Loucy (cell line): ENCODE results near the gene ADARB2.

Source experiments
- H2AFZ ChIP-seq: fragments of 200-600 bp; sonication (generic); 2 replicates; pipeline ENCODE4 v1.6.0; 2016; ENCODE audit warnings: antibody characterized with exemption, mild to moderate bottlenecking, low read length, moderate library complexity
- H3F3A ChIP-seq: fragments of 200-600 bp; 2 replicates; pipeline ENCODE4 v1.6.0; 2016; ENCODE audit warnings: antibody characterized with exemption, low read depth, mild to moderate bottlenecking
- H3K27me3 ChIP-seq: fragments of 200-600 bp; sonication (generic); 2 replicates; pipeline ENCODE4 v1.6.1; 2014; ENCODE audit warnings: low read length, mild to moderate bottlenecking; ENCODE audit not compliant: insufficient read depth, poor library complexity, severe bottlenecking
- H3K36me3 ChIP-seq: fragments of 200-600 bp; sonication (generic); 2 replicates; pipeline ENCODE4 v1.6.1; 2016; ENCODE audit warnings: low read length; ENCODE audit not compliant: insufficient read depth
- H3K4me1 ChIP-seq: fragments of 200-600 bp; sonication (generic); 2 replicates; pipeline ENCODE4 v1.5.1; 2014; ENCODE audit warnings: low read length, mild to moderate bottlenecking; ENCODE audit not compliant: insufficient read depth, poor library complexity, severe bottlenecking
- H3K4me2 ChIP-seq: fragments of 200-600 bp; sonication (generic); 2 replicates; pipeline ENCODE4 v1.6.0; 2014; ENCODE audit warnings: antibody characterized with exemption, low read length, low read depth, mild to moderate bottlenecking; ENCODE audit not compliant: poor library complexity, severe bottlenecking
- H3K4me3 ChIP-seq: fragments of 200-600 bp; sonication (generic); 2 replicates; pipeline ENCODE4 v1.5.1; 2014; ENCODE audit warnings: low read length, mild to moderate bottlenecking, mixed read lengths; ENCODE audit not compliant: poor library complexity, severe bottlenecking
- H3K79me2 ChIP-seq: fragments of 200-600 bp; sonication (generic); 2 replicates; pipeline ENCODE4 v1.6.1; 2014; ENCODE audit warnings: low read length; ENCODE audit not compliant: insufficient read depth
- H3K9ac ChIP-seq: fragments of 200-600 bp; sonication (generic); 2 replicates; pipeline ENCODE4 v1.6.0; 2014; ENCODE audit warnings: mild to moderate bottlenecking, low read depth, low read length, moderate library complexity; ENCODE audit not compliant: poor library complexity, severe bottlenecking
- H3K9me2 ChIP-seq: fragments of 200-600 bp; sonication (generic); replicated peaks from 2 replicates; pipeline ENCODE4 v1.6.1; 2016; ENCODE audit warnings: low read depth, low read length, mixed read lengths
- H3K9me3 ChIP-seq: fragments of 200-600 bp; sonication (generic); 2 replicates; pipeline ENCODE4 v1.6.1; 2014; ENCODE audit warnings: mild to moderate bottlenecking, antibody characterized with exemption, low read length, low read depth; ENCODE audit not compliant: insufficient read depth
- H4K20me1 ChIP-seq: fragments of 200-600 bp; sonication (generic); 2 replicates; pipeline ENCODE4 v1.6.0; 2014; ENCODE audit warnings: antibody characterized with exemption, low read length, mild to moderate bottlenecking; ENCODE audit not compliant: insufficient read depth, poor library complexity, severe bottlenecking
- EZH2phosphoT487 ChIP-seq: fragments of 200-600 bp; IDR thresholded peaks from 2 replicates; pipeline ENCODE4 v1.6.1; 2018; ENCODE audit warnings: antibody characterized with exemption, mild to moderate bottlenecking, moderate library complexity, borderline replicate concordance
- TF ChIP-seq, protein P1 (sequence below): fragments of 200-600 bp; sonication (generic); conservative IDR thresholded peaks from 2 replicates; pipeline ENCODE4 v1.5.1; 2014; ENCODE audit warnings: mild to moderate bottlenecking, antibody characterized with exemption, low read length

ADARB2 gene

DNA sequence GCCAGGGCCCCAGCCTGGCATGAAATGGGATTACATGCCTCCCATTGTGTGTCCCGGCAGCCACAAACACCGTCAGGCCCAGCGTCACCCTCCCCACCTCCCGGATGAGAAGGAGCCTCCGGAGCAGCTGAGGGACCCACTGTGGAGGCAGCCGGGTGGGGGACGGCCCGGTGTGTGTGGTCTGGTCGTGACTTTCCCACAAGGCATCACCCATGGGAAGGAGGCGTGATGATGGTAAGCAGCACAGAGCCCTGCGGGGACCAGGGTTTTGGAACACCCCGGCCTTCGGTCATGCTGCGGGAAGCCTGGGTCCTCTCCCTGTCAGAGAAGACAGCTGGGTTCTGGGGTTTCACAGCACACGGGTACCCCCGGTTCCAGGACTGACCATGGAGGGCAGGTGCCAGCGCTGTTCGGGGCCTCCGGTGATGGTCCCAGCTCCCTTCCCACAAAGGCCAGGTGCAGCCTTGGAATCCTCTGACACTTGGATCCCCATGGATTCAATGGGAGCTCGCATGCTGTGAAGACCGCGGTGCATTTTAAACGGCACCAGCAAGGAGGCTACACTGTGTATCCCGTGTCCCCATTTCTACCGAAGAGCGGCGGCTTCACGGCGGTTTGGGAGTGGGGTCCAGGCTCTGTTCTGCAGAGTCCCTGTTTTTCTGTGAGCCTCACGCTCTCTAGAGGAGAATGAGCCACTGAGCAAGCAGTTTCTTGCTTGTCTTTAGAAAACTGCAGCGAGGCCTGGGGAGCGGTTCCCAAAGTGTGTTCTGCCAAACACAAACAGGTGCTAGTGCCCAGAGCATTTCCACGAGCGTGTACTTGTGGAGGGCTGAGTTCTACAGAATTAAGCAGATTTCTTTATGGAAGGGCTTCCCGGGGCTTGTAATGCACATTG lies 336.0 kb downstream of the ADARB2 start:
- Histone ChIP-seq H3K9ac (no peak overlapping the region), H4K20me1 (no peaks in the 10 kb centered on the region), H3F3A (no peaks in the 10 kb centered on the region), H3K4me3 (no peak overlapping the region), H3K4me1 (no peaks in the 10 kb centered on the region), H2AFZ (no peak overlapping the region), H3K9me2 (no peaks in the 10 kb centered on the region), H3K27me3 (no peaks in the 10 kb centered on the region), H3K79me2 (no peaks in the 10 kb centered on the region), H3K36me3 (no peaks in the 10 kb centered on the region), H3K4me2 (no peak overlapping the region), H3K9me3 (no peaks in the 10 kb centered on the region)
- no peak for TF ChIP-seq EZH2phosphoT487
- TF ChIP-seq, protein P1, sequence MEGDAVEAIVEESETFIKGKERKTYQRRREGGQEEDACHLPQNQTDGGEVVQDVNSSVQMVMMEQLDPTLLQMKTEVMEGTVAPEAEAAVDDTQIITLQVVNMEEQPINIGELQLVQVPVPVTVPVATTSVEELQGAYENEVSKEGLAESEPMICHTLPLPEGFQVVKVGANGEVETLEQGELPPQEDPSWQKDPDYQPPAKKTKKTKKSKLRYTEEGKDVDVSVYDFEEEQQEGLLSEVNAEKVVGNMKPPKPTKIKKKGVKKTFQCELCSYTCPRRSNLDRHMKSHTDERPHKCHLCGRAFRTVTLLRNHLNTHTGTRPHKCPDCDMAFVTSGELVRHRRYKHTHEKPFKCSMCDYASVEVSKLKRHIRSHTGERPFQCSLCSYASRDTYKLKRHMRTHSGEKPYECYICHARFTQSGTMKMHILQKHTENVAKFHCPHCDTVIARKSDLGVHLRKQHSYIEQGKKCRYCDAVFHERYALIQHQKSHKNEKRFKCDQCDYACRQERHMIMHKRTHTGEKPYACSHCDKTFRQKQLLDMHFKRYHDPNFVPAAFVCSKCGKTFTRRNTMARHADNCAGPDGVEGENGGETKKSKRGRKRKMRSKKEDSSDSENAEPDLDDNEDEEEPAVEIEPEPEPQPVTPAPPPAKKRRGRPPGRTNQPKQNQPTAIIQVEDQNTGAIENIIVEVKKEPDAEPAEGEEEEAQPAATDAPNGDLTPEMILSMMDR, result no peak

DNA sequence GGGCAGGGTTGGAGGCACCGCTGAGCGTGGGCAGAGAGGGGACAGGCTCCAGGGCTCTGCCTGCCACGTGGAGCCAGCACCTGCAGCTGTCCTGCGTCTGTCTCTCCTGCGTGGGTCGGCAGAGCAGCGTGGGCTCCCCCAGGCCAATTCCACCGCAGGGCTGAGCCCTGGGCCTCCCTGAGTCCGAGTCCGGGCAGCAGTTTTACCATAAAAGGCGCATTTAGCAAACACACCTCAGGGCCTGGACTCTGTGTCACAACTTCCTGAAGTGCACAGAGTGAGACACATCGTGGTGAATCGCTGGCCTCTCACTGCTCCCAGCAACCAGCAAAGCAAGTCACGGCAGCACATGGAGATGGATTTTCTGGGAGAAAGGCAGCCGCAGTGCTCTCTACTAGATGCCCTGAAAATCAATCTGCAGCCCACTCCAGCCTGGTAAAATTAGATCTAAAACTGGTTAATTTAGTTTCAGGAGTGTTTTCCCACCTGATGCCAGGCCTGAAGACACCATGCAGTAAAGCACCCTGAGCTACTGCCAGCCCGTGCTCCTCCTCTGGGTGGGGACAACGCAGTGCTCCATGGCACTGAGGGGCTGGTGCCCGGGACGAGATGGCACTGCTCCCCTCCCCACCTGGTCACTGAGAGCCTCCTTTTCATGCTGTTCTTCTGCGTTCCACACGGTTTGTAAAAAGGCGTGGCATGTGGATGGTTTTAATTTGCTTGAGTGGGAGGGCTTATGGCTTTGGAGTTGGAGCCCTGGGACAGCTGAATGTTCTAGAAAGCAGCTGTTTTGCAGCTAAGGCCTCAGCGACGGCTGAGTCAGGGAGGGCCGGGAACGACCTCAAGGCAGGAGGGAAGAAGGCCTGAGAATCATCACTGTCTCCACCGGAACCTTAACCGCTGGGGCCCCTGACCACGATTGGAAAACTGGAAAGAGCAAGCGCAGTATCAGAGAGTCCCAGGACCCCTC lies 336.9 kb downstream of the ADARB2 start:
- Histone ChIP-seq H4K20me1 (no peaks in the 10 kb centered on the region), H3K36me3 (no peaks in the 10 kb centered on the region), H3K9me2 (no peaks in the 10 kb centered on the region), H3K9me3 (no peaks in the 10 kb centered on the region), H3K9ac (no peak overlapping the region), H3K27me3 (no peaks in the 10 kb centered on the region), H3K4me1 (no peaks in the 10 kb centered on the region), H2AFZ (no peak overlapping the region), H3K4me2 (no peak overlapping the region), H3K4me3 (no peak overlapping the region), H3F3A (no peaks in the 10 kb centered on the region), H3K79me2 (no peaks in the 10 kb centered on the region)
- no peak for TF ChIP-seq EZH2phosphoT487
- TF ChIP-seq, protein P1, result no peak

DNA sequence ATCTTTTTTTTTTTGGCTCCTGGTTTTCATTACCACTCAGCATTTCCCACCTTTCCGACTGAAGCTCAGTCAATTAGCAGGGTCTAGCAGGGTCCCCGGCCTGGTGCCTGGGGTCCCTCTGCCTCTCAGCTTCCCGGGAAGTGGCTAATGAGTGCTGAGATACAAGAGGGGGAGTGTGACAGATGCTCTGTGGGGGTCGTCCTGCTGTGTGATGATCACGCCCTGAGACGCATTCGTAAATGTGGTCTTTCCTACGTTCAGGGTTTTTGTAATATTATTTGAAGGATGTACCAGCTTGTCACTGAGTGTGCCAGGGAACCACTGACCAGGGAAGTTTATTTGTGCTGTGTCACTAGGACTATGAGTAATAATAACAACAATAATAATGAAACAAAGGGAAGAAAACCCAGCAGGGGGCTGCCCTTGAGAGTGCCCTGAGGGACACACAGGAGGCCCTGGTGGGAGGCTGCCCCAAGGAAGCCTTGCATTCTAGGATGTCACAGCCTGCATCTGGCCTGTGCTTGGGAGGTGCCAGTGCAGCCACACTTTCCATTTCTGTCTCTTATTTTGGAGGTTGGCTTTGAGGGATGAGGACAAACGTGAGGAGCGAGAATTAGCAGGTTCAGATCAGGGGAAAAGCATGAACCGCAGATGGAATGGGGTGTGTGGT lies 337.8 kb downstream of the ADARB2 start:
- Histone ChIP-seq H3K27me3 (no peaks in the 10 kb centered on the region), H3K4me2 (no peak overlapping the region), H3F3A (no peaks in the 10 kb centered on the region), H3K9ac (no peak overlapping the region), H3K79me2 (no peaks in the 10 kb centered on the region), H3K9me2 (no peaks in the 10 kb centered on the region), H3K4me1 (no peaks in the 10 kb centered on the region), H2AFZ (no peak overlapping the region), H3K9me3 (no peaks in the 10 kb centered on the region), H4K20me1 (no peaks in the 10 kb centered on the region), H3K36me3 (no peaks in the 10 kb centered on the region), H3K4me3 (no peak overlapping the region)
- TF ChIP-seq, protein P1, result no peak
- TF ChIP-seq EZH2phosphoT487, result no peak
